Ishikawa (cell line): ENCODE results near the gene PAFAH2.

ENCODE experiments used
- CEBPB ChIP-seq: IDR thresholded peaks from 2 replicates; pipeline ENCODE4 v1.6.1; 2012
- EP300 ChIP-seq: IDR thresholded peaks from 2 replicates; pipeline ENCODE4 v1.6.1; 2012; ENCODE audit warnings: borderline replicate concordance
- FOXM1 ChIP-seq: IDR thresholded peaks from 2 replicates; pipeline ENCODE4 v1.6.1; 2012; ENCODE audit warnings: low read depth, borderline replicate concordance
- RAD21 ChIP-seq: IDR thresholded peaks from 2 replicates; pipeline ENCODE4 v1.6.1; 2012; ENCODE audit warnings: low read depth
- YY1 ChIP-seq: IDR thresholded peaks from 2 replicates; pipeline ENCODE4 v1.6.1; 2012; ENCODE audit warnings: low read depth
- ZBTB7A ChIP-seq: IDR thresholded peaks from 2 replicates; pipeline ENCODE4 v1.6.1; 2012; ENCODE audit warnings: low read depth
- TF ChIP-seq, protein P1 (sequence below): IDR thresholded peaks from 2 replicates; pipeline ENCODE4 v1.6.1; 2012; ENCODE audit warnings: low read depth, mild to moderate bottlenecking

DNA sequence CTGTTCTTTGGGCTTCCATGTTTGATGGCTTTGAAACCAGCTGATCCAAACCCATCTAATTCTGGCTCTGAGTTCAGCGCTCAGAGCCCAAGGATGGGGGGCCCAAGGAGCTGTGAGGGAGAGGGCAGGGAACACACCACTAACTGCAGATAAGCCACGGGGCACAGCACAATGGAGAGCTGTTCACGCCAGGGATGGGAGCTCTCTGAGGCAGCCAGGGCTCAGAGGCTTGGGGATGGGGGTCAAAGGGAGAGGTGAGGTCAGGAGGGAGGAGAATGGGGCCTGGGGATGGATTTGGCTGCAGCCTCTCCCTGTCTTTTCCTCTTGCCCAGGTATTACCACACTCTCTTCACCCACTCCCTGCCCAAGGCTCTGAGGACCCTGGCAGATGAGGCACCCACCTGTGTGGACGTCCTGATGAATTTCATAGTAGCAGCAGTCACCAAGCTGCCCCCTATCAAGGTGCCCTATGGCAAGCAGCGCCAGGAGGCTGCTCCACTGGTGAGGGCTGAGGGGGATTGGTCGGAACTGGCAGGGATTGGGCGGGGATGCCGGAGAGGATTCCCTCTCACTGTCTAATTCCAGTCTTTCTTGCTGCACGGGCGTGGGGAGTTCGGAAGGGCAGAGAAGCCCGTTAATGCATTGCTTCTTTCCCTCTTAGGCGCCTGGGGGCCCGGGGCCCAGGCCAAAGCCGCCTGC is 36.8 kb upstream of the PAFAH2 start:
- TF ChIP-seq EP300 (no peak), RAD21 (no peak), FOXM1 (no peak), YY1 (no peak), CEBPB (no peak), ZBTB7A (no peak)
- TF ChIP-seq, protein P1, sequence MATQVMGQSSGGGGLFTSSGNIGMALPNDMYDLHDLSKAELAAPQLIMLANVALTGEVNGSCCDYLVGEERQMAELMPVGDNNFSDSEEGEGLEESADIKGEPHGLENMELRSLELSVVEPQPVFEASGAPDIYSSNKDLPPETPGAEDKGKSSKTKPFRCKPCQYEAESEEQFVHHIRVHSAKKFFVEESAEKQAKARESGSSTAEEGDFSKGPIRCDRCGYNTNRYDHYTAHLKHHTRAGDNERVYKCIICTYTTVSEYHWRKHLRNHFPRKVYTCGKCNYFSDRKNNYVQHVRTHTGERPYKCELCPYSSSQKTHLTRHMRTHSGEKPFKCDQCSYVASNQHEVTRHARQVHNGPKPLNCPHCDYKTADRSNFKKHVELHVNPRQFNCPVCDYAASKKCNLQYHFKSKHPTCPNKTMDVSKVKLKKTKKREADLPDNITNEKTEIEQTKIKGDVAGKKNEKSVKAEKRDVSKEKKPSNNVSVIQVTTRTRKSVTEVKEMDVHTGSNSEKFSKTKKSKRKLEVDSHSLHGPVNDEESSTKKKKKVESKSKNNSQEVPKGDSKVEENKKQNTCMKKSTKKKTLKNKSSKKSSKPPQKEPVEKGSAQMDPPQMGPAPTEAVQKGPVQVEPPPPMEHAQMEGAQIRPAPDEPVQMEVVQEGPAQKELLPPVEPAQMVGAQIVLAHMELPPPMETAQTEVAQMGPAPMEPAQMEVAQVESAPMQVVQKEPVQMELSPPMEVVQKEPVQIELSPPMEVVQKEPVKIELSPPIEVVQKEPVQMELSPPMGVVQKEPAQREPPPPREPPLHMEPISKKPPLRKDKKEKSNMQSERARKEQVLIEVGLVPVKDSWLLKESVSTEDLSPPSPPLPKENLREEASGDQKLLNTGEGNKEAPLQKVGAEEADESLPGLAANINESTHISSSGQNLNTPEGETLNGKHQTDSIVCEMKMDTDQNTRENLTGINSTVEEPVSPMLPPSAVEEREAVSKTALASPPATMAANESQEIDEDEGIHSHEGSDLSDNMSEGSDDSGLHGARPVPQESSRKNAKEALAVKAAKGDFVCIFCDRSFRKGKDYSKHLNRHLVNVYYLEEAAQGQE, result no peak
